Colon (tissue), 2 donors: ENCODE measurements around the gene AGAP1.
"Not testable (repeated sequence)": the region's sequence is repeated elsewhere in the genome, so short reads cannot be mapped to it uniquely, and the experiment has no call there.

Experiments used
- FAIRE-seq: peaks from 2 replicates; lab custom pipeline; 2012; peaks lifted over from hg19 to GRCh38; lab: Jason Lieb, UNC
- donor health status: control.
- donor health status: control.

Gene AGAP1

DNA sequence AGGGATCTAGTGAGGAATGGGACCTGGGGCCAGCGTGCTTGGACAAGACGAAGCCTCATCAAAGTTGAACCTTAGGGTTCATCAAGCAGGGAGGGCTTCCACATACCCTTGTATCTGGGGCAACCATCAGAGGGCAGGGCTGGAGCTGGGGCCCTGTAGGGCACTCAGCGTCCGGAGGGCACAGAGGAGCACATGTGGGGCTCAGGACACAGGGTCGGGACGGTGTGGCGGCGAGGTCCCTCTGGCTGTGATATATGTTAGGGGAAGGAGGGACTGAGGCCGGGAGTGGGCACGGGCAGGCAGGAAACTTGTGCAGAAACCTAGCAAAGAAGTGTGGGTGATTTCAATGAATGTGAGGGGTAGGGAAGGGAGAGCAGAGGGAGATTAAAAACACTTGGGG, 244.0 kb downstream of the AGAP1 start:
- FAIRE-seq: no peak

DNA sequence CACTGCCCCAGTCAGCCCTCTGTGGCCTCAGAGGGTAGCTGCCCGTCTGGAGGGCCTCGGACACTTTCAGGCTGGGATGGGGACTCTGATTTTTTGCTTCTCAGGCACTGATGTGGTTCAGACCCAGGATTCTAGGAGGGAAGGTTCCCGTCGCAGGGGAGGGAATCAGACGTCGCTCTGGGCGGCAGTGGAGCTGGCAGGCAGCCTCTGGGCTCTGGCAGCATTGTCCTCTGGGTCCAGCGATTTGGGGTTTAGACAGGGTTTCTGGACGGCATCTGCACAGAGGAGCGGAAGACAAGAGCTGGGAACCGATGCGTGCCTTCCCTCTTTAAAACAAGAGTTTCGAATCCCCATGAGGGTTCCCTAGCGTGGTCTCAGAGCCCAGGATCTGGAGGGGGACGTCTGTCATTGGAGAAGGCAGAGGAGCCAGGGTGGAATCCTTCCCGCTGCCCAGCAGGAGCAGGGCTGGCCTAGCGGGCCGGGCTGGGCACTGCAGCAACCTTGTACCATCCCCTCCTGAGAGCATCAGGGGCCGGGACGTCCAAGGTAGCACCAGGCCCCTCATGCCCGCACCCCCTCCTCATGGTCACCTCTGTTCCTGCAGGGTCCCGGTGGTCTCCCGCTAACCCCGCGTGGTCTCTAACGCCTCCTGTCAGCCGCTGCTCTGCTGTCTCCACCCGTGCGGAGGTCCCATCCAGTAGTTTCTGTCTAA, 246.0 kb downstream of the AGAP1 start:
- no peak for FAIRE-seq

DNA sequence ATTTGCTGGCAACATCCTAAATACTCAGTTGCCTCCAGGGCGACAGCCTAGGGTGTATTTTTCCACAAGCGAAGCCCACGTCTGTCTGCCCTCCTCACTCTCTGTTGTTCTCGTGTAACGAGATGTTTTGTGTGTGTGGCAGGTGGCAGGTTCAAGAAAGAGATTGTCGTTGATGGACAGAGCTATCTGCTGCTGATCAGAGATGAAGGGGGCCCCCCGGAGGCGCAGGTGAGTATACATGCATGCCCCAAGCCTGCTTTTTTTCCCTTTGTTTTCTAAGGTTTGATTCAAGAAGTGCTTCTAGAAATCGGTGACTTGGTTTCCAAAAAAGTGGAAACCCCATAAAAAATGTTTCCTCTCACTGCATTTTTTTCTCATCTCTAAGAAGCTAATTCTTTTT, 247.0 kb downstream of the AGAP1 start:
- FAIRE-seq: no peak

DNA sequence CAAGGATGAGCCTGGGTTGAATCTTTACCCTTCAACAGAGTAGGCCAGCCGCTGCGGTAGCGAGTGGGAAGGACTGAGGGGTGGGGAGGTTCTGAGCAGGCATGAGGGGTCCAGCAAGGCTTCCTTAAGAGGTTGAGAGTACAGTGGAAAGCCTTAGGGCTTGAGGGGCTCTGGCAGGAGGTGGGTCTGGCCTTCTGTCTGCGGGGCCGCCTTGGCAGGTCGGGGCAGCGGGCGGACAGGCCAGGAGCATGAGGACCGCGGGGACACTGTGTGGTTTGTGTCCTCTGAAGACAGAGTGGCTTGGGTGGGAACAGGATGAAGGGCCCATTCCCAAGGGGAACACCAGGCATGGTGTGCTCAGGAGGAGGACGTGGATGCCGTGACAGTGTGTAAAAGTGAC, 250.3 kb downstream of the AGAP1 start:
- no peak for FAIRE-seq

DNA sequence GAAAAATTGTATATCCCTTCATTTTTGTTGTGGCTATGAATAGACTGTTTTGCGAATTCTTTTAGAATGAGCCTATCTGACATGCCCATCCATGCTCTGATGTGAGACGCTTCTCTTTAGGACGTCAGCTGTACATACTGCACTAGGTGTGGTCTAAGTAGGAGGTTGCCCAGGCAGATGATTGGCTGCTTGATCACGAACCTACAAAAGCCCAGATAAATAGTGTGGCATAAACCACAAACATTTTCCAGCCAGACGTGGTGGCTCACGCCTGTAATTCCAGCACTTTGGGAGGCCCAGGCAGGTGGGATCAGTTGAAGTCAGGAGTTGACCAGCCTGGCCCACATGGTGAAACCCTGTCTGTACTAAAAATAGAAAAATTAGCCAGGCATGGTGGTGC, 251.8 kb downstream of the AGAP1 start:
- FAIRE-seq: no peak

DNA sequence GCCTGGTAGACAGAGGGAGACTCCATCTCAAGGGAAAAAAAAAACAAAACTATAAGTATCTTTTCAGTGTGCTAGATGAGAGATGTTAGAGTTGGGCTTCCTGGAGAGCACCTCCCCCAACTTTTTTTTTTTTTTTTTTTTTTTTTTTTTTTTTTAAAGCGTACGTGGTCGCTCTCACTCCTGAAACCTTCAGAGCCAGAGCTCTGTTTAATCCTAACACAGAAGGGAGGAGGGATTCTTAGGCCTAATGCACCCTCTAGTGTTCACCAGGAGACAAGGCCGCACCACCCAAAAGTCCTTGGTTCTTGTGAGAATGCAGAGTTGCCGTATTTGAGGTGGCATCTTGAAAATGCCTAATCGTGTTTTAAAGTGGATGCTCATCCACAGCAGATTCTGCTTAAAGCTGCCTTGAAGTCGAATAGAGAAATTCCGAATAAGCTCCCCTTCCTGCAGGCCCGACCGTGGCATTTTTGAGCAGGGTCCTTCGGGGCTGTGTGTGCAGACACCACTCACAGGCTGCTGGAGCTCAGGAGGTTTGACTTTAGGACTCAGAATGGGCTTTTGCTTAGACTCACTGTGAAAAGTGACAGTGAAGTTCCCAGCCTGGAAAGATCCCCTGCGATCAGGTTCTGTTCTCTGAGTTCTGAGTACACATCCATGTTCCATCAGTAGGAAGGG, 252.6 kb downstream of the AGAP1 start:
- no peak for FAIRE-seq

DNA sequence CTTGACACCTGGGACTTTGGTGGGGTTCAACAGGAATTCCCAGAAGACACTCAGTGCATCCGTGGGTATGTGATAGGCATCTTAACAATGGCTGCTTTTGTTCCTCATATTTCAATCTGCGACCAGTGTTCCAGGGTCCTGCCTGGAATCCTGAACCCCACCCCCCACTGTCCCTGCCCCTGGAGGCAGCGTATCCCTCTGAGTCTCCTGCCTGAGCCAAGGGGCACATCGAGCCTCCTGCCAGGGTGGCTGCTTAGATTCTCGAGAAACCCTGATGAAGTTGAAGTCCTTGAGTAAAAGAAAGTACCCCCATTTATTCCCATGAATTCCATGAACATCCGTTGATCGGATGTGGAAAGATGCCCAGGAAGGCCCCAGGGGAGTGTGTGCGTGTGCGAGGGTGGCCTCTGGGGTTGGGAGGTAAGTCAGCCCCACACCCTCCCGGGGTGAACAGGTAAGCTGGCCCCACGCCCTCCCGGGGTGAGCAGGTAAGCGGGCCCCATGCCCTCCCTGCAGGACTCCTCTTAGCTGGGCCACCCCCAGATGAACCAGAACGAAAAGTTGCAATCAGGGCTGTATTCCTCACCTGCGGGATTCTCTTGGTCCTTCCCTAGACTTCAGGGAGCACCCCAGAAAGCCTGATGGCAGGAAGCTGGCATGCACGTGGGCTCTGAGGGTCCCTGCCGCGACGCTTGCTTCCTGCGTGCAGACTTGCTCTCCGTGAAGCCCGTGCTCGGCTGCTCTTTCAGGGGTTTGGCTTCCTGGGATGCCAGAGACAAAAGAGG, 253.3 kb downstream of the AGAP1 start:
- no peak for FAIRE-seq

DNA sequence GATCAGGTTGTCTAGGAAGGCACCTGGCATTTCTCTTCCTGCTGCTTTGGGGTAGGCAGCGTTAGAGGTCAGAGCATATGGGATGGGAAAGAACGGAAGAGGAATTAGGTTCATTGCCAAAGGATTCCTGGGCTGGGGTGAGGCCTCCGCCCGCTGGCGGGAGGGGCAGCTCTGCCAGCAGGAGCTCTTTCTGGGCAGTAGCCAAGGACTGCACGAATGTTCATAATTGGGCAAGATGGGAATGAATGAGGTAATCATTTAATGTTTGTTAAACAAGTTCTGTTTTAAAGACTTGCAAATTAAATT, 253.9 kb downstream of the AGAP1 start:
- FAIRE-seq: no peak

DNA sequence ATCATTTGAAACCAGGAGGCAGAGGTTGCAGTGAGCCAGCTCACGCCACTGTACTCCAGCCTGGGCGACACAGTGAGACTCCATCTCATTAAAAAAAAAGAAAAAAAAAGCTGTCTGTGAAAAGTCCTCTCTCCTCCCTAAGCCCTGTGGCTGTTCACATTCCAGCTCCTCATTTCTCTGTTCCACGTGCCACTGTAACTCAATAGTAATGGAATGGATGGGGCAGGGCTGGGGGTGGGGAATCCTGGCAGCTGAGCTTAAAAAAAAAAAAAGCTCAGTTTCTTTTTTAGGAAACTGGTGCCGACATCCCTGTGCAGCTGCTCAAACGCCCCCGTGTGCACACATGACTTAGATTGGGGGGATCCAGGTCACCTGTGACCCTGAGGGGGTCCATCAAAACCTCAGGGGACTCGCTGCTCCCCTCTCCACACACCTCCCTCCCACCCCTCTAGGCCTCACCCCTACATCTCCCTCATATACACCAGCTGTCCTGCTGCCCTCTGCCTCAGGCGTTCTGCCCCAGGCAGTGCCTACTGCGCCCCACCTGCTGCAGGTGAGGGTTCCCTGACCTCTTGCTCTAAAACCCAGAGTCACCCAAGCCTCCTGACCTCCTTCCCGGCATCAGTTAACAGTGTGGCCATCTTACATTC, 255.4 kb downstream of the AGAP1 start:
- no peak for FAIRE-seq

DNA sequence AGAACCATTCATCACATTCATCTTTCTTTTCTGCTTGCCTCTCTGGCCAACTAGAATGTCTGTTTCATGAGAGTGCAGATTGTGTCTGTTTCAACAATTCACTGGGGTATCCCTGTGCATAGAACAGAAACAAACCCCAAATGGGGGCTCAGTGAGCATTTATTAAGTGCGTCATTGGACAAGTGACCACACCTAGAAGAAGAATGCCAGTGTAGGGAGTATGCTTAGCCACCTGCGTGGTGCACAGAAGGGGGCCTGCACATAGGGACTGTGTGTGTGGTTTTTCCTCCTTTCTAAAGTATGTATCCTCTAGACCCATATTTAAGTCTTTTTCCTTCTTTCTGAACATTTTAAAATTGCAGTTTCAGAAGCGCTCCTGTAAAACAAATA, 255.9 kb downstream of the AGAP1 start:
- FAIRE-seq: no peak

DNA sequence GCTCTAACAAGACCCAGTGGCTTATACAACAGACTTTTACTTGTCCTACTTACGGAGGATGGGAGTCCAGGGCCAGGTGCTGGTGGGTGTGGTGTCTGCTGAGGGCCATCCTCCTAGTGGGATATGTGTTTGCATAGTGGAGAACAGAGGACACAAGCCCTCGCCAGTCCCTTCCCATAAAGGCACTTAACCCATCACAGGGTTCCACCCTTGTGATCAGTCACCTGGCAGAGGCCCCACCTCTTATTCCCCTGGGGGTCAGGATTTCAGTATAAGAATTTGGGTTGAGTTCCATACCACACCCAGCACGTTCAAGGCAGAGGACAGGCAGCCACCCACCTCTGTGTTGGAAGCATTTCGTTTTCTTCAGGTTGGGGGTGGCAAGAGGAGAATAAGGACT, 259.0 kb downstream of the AGAP1 start:
- FAIRE-seq: no peak

DNA sequence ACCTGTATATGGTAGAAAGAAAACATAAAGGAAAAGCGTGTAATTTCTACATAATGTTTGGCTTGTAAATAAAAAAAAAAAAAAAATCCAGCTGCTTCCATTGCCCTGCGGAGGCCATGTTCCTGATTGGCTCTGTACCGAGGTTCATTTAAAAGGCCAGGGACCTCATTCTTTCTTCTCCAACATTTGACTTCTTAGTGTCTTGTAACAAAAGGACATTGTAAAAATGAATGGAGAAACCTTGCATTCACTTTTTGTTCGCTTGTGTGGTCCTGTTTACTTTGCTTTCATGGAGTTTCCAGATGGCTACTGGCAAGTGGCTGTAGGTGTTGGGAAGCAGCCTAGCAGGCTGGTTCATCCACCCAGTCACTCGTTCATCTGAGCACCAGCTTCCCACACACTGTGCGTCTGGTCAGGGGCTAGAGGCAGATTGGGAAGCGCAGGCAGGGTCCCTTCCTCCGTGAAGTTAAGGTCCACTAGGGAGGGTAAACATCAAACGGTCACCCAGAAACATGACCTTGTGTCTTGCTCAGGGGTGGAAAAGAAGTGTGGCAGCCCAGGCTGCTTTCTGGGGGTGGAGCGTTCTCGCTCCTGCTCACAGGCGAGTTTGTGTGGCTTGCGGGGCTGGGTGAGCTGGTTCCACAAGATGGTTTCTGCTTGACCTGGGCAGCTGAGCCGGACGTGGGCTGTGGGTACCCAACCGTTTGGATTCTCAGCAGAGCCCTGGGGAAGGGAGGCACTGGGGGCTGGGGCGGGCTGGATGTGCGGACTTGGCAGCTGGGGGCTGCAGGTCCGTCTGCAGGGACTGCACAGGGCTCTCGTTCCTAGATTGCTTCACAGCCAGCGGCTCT, 260.7 kb downstream of the AGAP1 start:
- no peak for FAIRE-seq

DNA sequence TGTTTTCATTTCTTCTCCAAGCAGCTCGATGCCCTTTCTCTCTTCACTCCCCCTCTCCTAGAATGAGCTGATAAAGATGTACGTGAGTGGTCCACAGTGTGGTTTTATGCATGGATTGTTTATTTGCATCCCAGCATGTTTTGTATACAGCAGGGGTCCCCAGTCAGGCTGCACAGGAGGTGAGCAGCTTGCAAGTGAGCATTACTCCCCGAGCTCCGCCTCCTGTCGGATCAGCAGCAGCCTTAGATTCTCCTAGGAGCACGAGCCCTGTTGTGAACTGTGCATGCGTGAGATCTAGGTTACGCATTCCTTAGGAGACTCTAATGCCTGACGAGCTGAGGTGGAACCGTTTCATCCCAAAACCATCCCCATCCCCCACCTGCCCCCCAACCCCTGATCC, 262.6 kb downstream of the AGAP1 start:
- no peak for FAIRE-seq

DNA sequence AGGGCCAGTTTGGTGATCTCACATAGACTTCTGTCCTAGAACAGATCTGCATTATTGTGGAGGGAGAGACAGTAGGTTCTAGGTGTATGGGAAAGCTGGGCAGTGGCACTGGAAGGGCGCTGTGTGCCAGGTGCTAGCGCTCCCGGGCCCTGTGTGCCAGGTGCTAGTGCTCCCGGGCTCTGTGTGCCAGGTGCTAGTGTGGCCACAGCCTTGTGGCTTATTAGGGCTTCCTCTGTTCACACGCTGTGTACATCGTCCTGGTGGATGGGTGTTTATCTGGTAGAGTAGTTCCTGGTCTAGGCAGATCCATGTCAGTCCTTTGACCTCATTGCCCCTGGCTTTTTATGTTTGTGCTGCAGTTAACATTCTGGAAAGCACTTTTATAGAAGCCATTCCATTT, 263.4 kb downstream of the AGAP1 start:
- no peak for FAIRE-seq

DNA sequence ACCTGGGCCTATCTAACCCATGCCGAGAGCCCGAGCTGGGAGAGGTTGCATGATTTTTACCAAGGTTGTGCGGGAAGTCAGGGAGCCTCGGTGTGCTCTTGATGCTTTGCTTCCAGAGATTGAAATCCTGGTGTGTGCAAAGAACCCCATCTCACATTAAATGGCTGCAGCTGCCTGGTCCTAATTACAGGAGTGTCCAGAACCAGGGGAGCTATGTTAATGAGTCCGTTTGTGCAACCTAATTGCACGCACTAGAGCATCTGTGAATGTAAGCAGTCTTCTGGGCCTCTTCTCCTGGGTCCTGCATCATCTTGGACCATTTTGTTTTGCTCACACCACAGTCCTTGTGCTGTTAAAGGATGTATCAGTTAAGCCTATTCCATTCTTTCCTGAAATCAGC, 263.8 kb downstream of the AGAP1 start:
- no peak for FAIRE-seq

DNA sequence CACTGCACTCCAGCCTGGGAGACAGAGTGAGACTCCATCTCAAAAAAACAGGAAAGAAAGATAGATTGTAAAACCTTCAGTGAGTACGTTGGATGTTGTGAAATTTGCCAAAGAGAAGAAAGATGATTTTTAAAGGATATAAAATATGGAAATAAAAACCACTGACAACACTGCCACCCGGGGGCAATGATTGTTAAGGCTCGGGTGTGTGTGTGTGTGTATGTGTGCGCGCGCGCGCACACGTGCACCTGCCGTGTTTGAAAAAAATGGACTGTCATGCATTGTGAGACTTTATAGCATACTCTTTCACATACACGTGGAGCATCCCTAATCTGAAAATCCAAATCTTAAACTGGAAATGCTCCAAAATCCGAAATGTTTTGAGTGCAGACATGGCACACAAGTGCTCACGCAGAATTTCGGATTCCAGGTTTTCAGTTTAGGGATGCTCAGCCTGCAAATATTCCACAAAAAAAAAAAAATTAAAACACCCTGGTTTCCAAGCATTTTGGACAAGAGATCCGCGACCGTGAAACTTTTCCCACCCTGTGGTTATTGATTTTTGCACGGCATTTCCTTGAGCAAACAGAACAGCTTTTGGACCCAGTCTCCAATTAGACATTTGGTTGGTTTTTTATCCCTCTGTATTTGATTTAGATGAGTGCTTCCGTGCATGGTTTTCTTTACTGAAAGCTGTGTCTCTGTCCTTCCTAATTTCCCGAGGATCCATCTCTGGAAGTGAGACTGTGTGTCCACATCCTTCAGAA, 269.2 kb downstream of the AGAP1 start:
- no peak for FAIRE-seq

DNA sequence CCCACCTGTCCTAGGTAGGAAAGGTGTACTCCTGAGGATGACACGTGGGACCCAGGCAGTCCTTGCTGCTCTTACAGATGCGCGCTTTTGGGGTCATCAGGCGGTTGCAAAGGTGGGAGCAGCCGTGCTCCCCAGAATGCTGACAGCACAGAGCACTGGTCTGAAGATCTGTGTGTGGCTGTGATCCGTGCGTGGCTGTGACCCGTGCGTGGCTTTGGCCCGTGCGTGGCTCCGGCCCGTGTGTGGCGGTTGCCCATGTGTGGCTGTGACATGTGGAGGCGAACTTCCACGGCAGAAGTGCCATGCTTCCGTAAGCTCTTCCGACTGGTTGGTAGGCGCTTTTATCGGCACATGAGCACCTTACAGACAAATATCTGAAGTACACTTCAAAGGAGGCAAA, 270.0 kb downstream of the AGAP1 start:
- FAIRE-seq: no peak

DNA sequence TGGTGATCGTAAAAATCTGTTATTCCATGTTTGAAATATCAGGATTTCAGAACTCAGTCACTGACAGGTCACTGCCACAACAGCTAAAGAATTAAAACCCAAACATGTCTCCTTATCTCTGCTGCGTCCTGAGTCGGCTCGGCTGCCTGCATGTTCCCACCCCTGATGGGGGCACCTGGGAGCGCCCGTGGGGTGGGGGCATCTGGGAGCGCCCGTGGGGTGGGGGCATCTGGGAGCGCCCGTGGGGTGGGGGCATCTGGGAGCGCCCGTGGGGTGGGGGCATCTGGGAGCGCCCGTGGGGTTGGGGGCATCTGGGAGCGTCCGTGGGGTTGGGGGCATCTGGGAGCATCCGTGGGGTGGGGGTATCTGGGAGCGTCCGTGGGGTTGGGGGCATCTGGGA, 270.6 kb downstream of the AGAP1 start:
- not testable (repeated sequence) for FAIRE-seq

DNA sequence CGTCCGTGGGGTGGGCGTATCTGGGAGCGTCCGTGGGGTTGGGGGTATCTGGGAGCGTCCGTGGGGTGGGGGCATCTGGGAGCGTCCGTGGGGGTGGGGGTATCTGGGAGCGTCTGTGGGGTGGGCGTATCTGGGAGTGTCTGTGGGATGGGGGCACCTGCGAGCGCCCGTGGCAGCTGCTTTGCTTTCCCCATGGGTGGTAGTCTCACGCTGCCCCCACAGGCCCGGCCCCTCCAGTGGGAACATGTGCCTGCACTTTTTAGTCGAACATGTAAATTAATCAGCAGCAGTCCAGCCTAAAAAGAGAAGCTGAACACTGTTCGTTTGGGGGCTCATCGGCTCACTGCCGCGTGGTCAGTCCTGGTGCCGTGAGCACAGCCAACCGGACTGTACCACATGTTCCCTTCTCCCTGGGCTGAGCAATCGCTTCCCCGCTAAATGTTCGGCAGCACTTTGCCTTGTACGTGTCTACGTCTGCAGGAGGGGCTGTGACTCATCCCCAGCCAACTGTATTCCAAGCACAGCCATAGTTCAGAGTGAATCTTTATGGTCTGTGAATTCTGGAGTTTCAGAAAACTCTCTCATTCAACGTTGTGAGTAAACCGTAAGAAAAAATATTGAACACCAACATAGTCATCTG, 271.5 kb downstream of the AGAP1 start:
- FAIRE-seq: no peak

DNA sequence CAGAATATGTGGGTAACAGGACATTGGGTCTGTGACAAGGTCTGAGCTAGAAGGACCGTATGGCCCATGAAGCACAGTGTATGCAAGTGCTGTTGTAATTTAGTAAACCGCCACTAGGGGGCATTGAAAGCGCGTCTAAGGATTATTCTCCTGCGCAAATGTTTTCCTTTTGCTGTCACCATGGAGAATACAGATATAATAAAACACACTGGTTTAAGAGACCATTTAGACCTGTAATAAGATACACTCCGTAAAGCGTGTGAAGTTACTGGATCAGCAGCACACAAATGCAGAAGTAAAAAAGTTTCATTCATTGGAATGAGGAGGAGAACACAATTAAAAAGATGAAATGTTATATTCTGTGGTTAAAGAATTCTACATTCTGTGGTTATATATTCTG, 272.4 kb downstream of the AGAP1 start:
- FAIRE-seq: peak; percentile 75

DNA sequence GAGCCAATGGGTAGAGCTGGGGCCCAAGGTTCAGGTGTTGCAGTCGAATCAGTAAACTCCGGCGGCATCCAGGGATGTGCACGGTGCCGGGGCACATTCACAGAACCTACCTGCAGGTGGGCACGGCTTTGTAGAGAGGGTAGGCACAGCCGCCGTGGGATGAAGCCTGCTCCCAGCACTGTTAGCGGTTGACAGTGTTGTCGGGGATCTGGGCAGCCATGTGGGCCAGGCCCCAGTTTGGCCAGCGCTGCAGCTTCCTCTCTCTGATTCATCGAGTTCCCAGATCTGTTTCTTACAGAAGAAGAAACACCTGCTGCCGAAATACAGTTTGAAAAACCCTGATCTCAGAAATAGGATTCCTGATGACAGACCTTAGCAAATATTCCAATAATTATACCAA, 274.8 kb downstream of the AGAP1 start:
- FAIRE-seq: no peak
